Astrocyte (in vitro differentiated cells and primary cell): ENCODE results near the gene SYTL1.

Experiments
- CTCF ChIP-seq: IDR thresholded peaks from 2 replicates; pipeline ENCODE4 v1.5.1; 2011; ENCODE audit warnings: low read depth, mild to moderate bottlenecking, inconsistent platforms, low read length, moderate library complexity; ENCODE audit not compliant: insufficient read depth
- EZH2 ChIP-seq: IDR thresholded peaks from 2 replicates; pipeline ENCODE4 v1.6.1; 2012; ENCODE audit warnings: mild to moderate bottlenecking, low read length, inconsistent platforms; ENCODE audit not compliant: insufficient read depth

- TF ChIP-seq EZH2: no peak
- no peak for TF ChIP-seq CTCF
Observed at GRCh38 chr1:27346991-27347624, 5.3 kb downstream of the SYTL1 start.
